Endothelial cell of umbilical vein (primary cell): ENCODE results near the gene LAMB4. TPM values are rescaled to one million over a fixed set of nuclear protein-coding genes. Genes with fewer than 3 reads are reported as not detected.

Experiments used
- BruUV-seq: library from RNA; stranded (reverse); fragments of 400-500 nt; replicated peaks from 2 replicates; lab custom pipeline; 2021; lab: Mats Ljungman, UMichigan
- CTCF ChIA-PET: fragments of 300-600, 350-600 bp; sonication (Branson Sonifier 250); formaldehyde crosslinking; loops from one replicate; lab custom pipeline; 2021; ENCODE audit warnings: antibody characterized with exemption, inconsistent platforms; lab: Charles Lee
- POLR2A ChIA-PET: fragments of 300-600, 350-600 bp; sonication (Branson Sonifier 250); formaldehyde crosslinking; loops from one replicate; lab custom pipeline; 2021; ENCODE audit warnings: antibody characterized with exemption, inconsistent platforms; lab: Charles Lee
- DNase-seq: peaks from one replicate; pipeline ENCODE4 v3.0.0-alpha.2; 2011; ENCODE audit warnings: low read depth, low spot score
- FAIRE-seq: peaks from 2 replicates; lab custom pipeline; 2011; peaks lifted over from hg19 to GRCh38; lab: Jason Lieb, UNC
- H2AFZ ChIP-seq: 2 replicates; pipeline ENCODE4 v1.6.0; 2012; ENCODE audit warnings: low read depth, low read length, control low read depth, inconsistent platforms
- H3K27ac ChIP-seq: 2 replicates; pipeline ENCODE4 v1.5.1; 2011; ENCODE audit warnings: low read depth, mild to moderate bottlenecking, control low read depth, low read length, moderate library complexity; ENCODE audit not compliant: insufficient read depth
- H3K27me3 ChIP-seq, 2 experiments: 2 replicates each; pipeline versions ENCODE4 v1.6.0 to v1.6.1; 2011; ENCODE audit warnings: low read length in 2 of 2, mixed read lengths in 1 of 2; ENCODE audit not compliant: control insufficient read depth in 2 of 2, insufficient read depth in 2 of 2
- H3K36me3 ChIP-seq, 2 experiments: 2 replicates in 1 of 2; 3 replicates in 1 of 2; pipeline ENCODE4 v1.5.1; 2011; ENCODE audit warnings: low read length in 2 of 2, mild to moderate bottlenecking in 1 of 2, moderate library complexity in 1 of 2; ENCODE audit not compliant: control insufficient read depth in 2 of 2, insufficient read depth in 2 of 2; ENCODE audit errors: extremely low read depth in 1 of 2
- H3K4me1 ChIP-seq: 3 replicates; pipeline ENCODE4 v1.5.1; 2011; ENCODE audit warnings: mild to moderate bottlenecking, low read length; ENCODE audit not compliant: control insufficient read depth, insufficient read depth; ENCODE audit errors: extremely low read depth
- H3K4me2 ChIP-seq: 2 replicates; pipeline ENCODE4 v1.6.1; 2011; ENCODE audit warnings: low read length, control low read depth, mixed read lengths; ENCODE audit not compliant: insufficient read depth
- H3K4me3 ChIP-seq, 3 experiments: fragments of 200-600 bp in 1 of 3; sonication (generic), shearing (Covaris generic) in 1 of 3; replicated peaks in 1 of 3; 2 replicates each; pipeline ENCODE4 v1.5.1; 2011 to 2016; ENCODE audit warnings: control low read depth in 3 of 3, low read length in 3 of 3, mild to moderate bottlenecking in 2 of 3, inconsistent platforms in 1 of 3, low read depth in 1 of 3, moderate library complexity in 1 of 3; ENCODE audit not compliant: insufficient read depth in 1 of 3
- H3K79me2 ChIP-seq: 2 replicates; pipeline ENCODE4 v1.6.0; 2012; ENCODE audit warnings: low read length, inconsistent platforms; ENCODE audit not compliant: control insufficient read depth, insufficient read depth
- H3K9ac ChIP-seq: replicated peaks from 2 replicates; pipeline ENCODE3; 2011; ENCODE audit warnings: low read length, control low read depth; ENCODE audit not compliant: insufficient read depth; ENCODE audit errors: extremely low read depth
- H3K9me1 ChIP-seq: replicated peaks from 3 replicates; pipeline ENCODE4 v1.6.0; 2011; ENCODE audit warnings: mild to moderate bottlenecking, low read length; ENCODE audit not compliant: control insufficient read depth, insufficient read depth; ENCODE audit errors: extremely low read depth
- H3K9me3 ChIP-seq: replicated peaks from 2 replicates; pipeline ENCODE4 v1.5.1; 2012; ENCODE audit warnings: low read length, inconsistent platforms; ENCODE audit not compliant: control insufficient read depth, insufficient read depth
- H4K20me1 ChIP-seq: replicated peaks from 2 replicates; pipeline ENCODE3; 2011; ENCODE audit warnings: mild to moderate bottlenecking, low read length; ENCODE audit not compliant: control insufficient read depth, insufficient read depth; ENCODE audit errors: extremely low read depth
- EZH2 ChIP-seq: IDR thresholded peaks from 2 replicates; pipeline ENCODE4 v1.6.1; 2012; ENCODE audit warnings: borderline replicate concordance, low read depth, mild to moderate bottlenecking, moderate library complexity, low read length, inconsistent platforms; ENCODE audit not compliant: severe bottlenecking
- FOS ChIP-seq: IDR thresholded peaks from 2 replicates; pipeline ENCODE4 v1.6.1; 2011; ENCODE audit warnings: mild to moderate bottlenecking, low read length, moderate library complexity, borderline replicate concordance; ENCODE audit not compliant: insufficient read depth
- GATA2 ChIP-seq: IDR thresholded peaks from 2 replicates; pipeline ENCODE4 v1.7.0; 2011; ENCODE audit warnings: low read depth, mild to moderate bottlenecking, moderate library complexity, mixed read lengths, low read length; ENCODE audit not compliant: insufficient read length, insufficient read depth
- JUN ChIP-seq: IDR thresholded peaks from 2 replicates; pipeline ENCODE4 v1.6.1; 2011; ENCODE audit warnings: borderline replicate concordance, low read depth; ENCODE audit not compliant: insufficient read length, insufficient read depth
- MYC ChIP-seq: IDR thresholded peaks from one replicate; pipeline ENCODE4 v1.6.1; 2011; ENCODE audit warnings: mild to moderate bottlenecking, low read depth, low read length
- POLR2A ChIP-seq: IDR thresholded peaks from 2 replicates; pipeline ENCODE4 v1.6.1; 2012; ENCODE audit warnings: low read depth, mild to moderate bottlenecking, control low read depth, low read length
- POLR2AphosphoS5 ChIP-seq: IDR thresholded peaks from 2 replicates; pipeline ENCODE4 v1.6.1; 2012; ENCODE audit warnings: low read depth, mild to moderate bottlenecking, control low read depth, low read length, moderate library complexity; ENCODE audit not compliant: insufficient read depth
- dilution Hi-C: fragments of 300-500 bp; cut with MboI; formaldehyde crosslinking; loops from one replicate; pipeline ENCODE4 v1.15.0; 2019; ENCODE audit warnings: low sequenced_read_pairs; ENCODE audit not compliant: extremely low pct_ligation_motif_present
- intact Hi-C: fragments of 100-400 bp; cut with micrococcal nuclease; formaldehyde crosslinking; loops from one replicate; pipeline ENCODE4 v1.10.0; 2022
- polyA plus RNA-seq, 4 experiments: library from polyadenylated mRNA; depleted of rRNA in 3 of 4; stranded (reverse) in 3 of 4; unstranded in 1 of 4; fragments of >200 nt; gene quantifications; 2 replicates each; pipeline versions ENCODE4 v1.2.1 to v1.2.3, GENCODE V29; 2011 to 2012; ENCODE audit warnings: missing spikeins in 1 of 4
- total RNA-seq: library from RNA; stranded (reverse); gene quantifications from 2 replicates; pipeline ENCODE4 v1.2.3, GENCODE V29; 2021
- TF ChIP-seq, protein P1 (sequence below), 2 donors: IDR thresholded peaks; 1 replicate in 1 of 2; 2 replicates in 1 of 2; pipeline ENCODE4 v1.5.1; 2011; ENCODE audit warnings: low read length in 2 of 2, mild to moderate bottlenecking in 2 of 2, moderate library complexity in 2 of 2, control low read depth in 1 of 2, inconsistent platforms in 1 of 2, low read depth in 1 of 2; ENCODE audit not compliant: insufficient read depth in 1 of 2; ENCODE audit errors: extremely low read depth in 1 of 2
- TF ChIP-seq, protein P2 (sequence below): IDR thresholded peaks from 2 replicates; pipeline ENCODE4 v1.6.1; 2011; ENCODE audit not compliant: insufficient read depth, insufficient read length

The LAMB4 gene
- total and polyA plus RNA-seq, 2 donors (not counting 3 experiments of a cell fraction or from before 2014, with no cell fraction given): 0.15 to 0.20 TPM

DNA sequence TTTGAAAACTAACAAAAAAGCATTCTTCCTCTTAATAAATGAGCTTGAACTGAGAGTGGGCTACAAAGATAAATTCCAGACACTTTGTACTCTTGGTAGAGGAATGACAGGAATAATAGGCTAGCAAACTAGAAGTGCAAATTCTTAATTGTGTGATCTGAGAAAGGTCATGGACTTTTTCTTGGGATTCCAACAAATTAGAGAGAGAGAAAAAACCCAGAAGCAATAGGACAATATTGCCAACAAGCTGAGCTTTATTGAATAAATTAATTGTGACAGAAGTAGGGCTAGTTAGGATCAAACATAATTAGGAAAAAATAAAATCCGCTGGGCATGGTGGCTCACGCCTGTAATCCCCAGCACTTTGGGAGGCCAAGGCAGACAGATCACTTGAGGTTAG lies 85.8 kb downstream of the LAMB4 start:
- no TSS peak for BruUV-seq
- no peaks in the 10 kb centered on the region for H3K36me3 ChIP-seq
- peaks cover 7% of the 10 kb centered on the region for H3K4me1 ChIP-seq
- H3K79me2 ChIP-seq: no peaks in the 10 kb centered on the region
- no peaks in the 10 kb centered on the region for H3K9me1 ChIP-seq
- H3K4me2 ChIP-seq: no peak overlapping the region
- ChIA-PET POLR2A (no interaction called here), CTCF (interaction anchor here (1.3 kb wide), 1 partner anchor 35 kb away, joined by 3 read pairs; no protein-coding TSS in a partner anchor)
- no peak overlapping the region for H3K4me3 ChIP-seq
- no peak overlapping the region for H2AFZ ChIP-seq
- dilution Hi-C loops (no loop called here), intact Hi-C loops (no loop called here)
- H3K9ac ChIP-seq: no peak overlapping the region
- FAIRE-seq (no peak), DNase-seq (no peak)
- no peaks in the 10 kb centered on the region for H3K9me3 ChIP-seq
- no peaks in the 10 kb centered on the region for H4K20me1 ChIP-seq
- no peaks in the 10 kb centered on the region for H3K27me3 ChIP-seq
- TF ChIP-seq POLR2AphosphoS5 (no peak), JUN (no peak), FOS (no peak), GATA2 (no peak), EZH2 (no peak), POLR2A (no peak), MYC (no peak)
- TF ChIP-seq, protein P1, sequence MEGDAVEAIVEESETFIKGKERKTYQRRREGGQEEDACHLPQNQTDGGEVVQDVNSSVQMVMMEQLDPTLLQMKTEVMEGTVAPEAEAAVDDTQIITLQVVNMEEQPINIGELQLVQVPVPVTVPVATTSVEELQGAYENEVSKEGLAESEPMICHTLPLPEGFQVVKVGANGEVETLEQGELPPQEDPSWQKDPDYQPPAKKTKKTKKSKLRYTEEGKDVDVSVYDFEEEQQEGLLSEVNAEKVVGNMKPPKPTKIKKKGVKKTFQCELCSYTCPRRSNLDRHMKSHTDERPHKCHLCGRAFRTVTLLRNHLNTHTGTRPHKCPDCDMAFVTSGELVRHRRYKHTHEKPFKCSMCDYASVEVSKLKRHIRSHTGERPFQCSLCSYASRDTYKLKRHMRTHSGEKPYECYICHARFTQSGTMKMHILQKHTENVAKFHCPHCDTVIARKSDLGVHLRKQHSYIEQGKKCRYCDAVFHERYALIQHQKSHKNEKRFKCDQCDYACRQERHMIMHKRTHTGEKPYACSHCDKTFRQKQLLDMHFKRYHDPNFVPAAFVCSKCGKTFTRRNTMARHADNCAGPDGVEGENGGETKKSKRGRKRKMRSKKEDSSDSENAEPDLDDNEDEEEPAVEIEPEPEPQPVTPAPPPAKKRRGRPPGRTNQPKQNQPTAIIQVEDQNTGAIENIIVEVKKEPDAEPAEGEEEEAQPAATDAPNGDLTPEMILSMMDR (IDR thresholded peaks at IDR 0.05; ENCODE audit: extremely low read depth in 1 of 2, insufficient read depth in 1 of 2, low read depth in 1 of 2, low read length in 2 of 2): no peak
- TF ChIP-seq, protein P2, sequence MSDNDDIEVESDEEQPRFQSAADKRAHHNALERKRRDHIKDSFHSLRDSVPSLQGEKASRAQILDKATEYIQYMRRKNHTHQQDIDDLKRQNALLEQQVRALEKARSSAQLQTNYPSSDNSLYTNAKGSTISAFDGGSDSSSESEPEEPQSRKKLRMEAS: no peak
- H3K27ac ChIP-seq: no peak overlapping the region
